NCI-H2171 (cell line): ENCODE measurements around the gene AKAP12.
"Not testable (repeated sequence)": the region's sequence is repeated elsewhere in the genome, so short reads cannot be mapped to it uniquely, and the experiment has no call there.

Experiments used
- DNase-seq: peaks from one replicate; lab custom pipeline; 2025; lab: John Stamatoyannopoulos, UW

The AKAP12 gene

DNA sequence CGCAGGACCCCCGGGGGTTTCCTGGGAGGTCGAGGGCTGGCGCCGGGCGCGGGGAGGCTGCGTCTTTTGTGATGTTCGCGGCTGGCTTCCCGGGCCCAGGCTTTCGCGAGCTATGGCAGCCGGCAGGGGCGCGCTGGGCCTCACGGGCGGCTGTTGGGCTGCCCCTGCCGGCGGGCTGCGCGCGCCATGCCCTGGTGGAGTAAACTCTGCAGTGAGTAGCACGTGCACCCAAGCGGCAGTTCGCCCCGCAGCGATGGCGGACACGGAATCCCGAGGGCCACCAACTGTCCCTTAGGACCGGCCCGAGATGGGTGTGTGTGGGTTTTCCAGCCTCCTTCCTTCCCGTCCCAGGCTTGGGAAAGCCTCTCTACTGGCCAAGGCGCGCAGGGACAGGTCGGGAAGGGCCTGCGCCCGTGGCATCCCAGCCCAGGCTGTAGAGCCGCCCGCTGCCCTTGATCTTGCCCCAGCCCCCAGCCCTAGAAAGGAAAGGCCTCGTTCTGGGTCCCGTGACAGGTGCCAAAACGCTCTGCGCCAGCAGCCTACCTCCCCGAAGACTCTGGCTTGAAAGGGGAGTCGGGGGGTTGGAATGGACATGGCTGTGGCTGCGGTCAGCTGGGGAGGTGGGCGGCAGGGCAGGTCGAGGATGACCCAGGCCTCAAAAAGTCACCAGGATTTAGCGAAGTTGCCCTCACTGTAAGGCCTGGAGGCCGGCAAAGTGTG, 101.9 kb downstream of the AKAP12 start:
- DNase-seq = no peak

DNA sequence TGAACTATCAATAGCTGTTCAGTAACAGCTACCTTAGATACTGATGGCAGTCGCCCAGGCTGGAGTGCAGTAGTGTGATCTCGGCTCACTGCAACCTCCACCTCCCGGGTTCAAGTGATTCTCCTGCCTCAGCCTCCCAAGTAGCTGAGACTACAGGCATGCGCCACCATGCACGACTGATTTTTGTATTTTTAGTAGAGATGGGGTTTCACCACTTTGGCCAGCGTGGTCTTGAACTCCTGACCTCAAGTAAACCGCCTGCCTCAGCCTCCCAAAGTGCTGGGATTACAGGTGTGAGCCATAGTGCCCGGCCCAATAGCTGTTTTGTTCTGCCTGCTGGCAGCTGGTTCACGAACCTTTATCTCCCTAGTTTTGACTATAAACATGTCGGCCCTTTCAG, 103.0 kb downstream of the AKAP12 start:
- DNase-seq = not testable (repeated sequence)

DNA sequence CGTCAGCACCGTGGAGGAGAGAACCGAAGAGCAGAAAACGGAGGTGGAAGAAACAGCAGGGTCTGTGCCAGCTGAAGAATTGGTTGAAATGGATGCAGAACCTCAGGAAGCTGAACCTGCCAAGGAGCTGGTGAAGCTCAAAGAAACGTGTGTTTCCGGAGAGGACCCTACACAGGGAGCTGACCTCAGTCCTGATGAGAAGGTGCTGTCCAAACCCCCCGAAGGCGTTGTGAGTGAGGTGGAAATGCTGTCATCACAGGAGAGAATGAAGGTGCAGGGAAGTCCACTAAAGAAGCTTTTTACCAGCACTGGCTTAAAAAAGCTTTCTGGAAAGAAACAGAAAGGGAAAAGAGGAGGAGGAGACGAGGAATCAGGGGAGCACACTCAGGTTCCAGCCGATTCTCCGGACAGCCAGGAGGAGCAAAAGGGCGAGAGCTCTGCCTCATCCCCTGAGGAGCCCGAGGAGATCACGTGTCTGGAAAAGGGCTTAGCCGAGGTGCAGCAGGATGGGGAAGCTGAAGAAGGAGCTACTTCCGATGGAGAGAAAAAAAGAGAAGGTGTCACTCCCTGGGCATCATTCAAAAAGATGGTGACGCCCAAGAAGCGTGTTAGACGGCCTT, 110.0 kb downstream of the AKAP12 start:
- no peak for DNase-seq

DNA sequence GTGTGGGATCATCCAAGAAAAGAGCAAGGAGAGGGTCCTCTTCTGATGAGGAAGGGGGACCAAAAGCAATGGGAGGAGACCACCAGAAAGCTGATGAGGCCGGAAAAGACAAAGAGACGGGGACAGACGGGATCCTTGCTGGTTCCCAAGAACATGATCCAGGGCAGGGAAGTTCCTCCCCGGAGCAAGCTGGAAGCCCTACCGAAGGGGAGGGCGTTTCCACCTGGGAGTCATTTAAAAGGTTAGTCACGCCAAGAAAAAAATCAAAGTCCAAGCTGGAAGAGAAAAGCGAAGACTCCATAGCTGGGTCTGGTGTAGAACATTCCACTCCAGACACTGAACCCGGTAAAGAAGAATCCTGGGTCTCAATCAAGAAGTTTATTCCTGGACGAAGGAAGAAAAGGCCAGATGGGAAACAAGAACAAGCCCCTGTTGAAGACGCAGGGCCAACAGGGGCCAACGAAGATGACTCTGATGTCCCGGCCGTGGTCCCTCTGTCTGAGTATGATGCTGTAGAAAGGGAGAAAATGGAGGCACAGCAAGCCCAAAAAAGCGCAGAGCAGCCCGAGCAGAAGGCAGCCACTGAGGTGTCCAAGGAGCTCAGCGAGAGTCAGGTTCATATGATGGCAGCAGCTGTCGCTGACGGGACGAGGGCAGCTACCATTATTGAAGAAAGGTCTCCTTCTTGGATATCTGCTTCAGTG, 110.8 kb downstream of the AKAP12 start:
- DNase-seq = no peak

DNA sequence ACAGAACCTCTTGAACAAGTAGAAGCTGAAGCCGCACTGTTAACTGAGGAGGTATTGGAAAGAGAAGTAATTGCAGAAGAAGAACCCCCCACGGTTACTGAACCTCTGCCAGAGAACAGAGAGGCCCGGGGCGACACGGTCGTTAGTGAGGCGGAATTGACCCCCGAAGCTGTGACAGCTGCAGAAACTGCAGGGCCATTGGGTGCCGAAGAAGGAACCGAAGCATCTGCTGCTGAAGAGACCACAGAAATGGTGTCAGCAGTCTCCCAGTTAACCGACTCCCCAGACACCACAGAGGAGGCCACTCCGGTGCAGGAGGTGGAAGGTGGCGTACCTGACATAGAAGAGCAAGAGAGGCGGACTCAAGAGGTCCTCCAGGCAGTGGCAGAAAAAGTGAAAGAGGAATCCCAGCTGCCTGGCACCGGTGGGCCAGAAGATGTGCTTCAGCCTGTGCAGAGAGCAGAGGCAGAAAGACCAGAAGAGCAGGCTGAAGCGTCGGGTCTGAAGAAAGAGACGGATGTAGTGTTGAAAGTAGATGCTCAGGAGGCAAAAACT, 111.5 kb downstream of the AKAP12 start:
- no peak for DNase-seq

DNA sequence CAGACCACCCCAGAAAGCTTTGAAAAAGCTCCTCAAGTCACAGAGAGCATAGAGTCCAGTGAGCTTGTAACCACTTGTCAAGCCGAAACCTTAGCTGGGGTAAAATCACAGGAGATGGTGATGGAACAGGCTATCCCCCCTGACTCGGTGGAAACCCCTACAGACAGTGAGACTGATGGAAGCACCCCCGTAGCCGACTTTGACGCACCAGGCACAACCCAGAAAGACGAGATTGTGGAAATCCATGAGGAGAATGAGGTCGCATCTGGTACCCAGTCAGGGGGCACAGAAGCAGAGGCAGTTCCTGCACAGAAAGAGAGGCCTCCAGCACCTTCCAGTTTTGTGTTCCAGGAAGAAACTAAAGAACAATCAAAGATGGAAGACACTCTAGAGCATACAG, 112.0 kb downstream of the AKAP12 start:
- no peak for DNase-seq

DNA sequence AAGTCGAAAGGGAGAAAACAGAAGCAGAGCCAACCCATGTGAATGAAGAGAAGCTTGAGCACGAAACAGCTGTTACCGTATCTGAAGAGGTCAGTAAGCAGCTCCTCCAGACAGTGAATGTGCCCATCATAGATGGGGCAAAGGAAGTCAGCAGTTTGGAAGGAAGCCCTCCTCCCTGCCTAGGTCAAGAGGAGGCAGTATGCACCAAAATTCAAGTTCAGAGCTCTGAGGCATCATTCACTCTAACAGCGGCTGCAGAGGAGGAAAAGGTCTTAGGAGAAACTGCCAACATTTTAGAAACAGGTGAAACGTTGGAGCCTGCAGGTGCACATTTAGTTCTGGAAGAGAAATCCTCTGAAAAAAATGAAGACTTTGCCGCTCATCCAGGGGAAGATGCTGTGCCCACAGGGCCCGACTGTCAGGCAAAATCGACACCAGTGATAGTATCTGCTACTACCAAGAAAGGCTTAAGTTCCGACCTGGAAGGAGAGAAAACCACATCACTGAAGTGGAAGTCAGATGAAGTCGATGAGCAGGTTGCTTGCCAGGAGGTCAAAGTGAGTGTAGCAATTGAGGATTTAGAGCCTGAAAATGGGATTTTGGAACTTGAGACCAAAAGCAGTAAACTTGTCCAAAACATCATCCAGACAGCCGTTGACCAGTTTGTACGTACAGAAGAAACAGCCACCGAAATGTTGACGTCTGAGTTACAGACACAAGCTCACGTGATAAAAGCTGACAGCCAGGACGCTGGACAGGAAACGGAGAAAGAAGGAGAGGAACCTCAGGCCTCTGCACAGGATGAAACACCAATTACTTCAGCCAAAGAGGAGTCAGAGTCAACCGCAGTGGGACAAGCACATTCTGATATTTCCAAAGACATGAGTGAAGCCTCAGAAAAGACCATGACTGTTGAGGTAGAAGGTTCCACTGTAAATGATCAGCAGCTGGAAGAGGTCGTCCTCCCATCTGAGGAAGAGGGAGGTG, 112.9 kb downstream of the AKAP12 start:
- DNase-seq = no peak

DNA sequence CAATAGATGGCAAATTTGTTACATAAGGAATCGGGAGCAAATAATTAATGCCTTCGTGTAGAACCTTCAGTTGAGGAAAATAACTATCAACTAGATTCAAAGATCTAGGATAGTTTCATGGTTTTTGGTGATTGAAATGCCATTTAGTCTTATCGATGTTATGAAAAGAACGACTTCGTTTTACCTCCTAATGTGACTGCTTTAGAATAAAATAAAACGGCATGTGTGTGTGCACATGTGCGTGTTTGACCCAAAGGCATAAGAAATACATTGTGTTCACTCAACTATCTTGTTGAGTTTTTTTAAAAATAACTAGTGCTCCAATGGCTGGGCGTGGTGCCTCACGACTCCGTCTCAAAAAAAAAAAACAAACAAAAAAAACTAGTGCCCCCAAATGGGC, 114.0 kb downstream of the AKAP12 start:
- no peak for DNase-seq

DNA sequence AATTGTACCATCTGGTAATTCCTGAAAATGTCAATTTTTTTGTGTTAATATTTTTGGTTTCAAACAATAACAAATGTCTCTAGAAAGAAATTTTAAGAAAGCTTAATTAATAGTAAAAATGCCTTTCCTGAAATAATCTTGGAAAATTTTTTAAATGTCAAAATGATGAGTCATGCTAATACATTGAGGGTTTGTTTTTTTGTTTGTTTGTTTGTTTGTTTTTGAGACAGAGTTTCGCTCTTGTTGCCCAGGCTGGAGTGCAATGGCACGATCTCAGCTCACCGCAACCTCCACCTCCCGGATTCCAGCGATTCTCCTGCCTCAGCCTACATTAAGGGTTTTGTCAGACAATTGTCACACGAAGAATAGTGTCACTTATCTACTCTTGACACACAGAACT, 117.2 kb downstream of the AKAP12 start:
- not testable (repeated sequence) for DNase-seq

DNA sequence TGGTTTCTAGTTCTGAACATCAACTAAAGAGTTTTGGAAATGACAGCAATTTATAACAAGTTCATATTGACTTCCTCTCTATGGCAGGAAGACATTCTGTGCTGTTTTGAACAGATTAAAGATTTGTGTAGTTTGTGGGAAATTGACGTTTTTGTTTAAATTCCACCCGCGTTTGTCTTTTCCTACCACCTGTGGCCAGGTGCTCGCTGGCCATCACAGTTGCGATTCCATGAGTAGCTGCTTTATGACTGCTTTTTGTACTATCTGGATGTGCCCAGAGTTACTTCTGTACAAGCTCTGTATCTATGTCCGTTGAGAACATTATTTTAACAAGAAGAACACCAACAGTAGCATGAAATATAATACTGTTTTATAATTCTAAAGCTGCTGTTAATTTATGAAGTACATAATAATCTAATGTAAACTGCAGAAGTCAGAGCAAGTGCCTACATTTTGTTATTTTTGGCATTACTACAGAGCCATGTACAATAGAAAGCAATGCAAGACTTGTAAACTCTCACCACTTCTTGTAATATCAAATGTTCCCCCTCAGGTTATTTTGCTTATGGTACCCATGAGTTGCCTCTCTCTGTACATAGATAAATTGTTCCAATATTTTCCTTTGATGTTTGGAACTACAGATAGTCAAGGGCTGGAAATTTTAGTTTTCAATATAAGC, 118.1 kb downstream of the AKAP12 start:
- DNase-seq = no peak

DNA sequence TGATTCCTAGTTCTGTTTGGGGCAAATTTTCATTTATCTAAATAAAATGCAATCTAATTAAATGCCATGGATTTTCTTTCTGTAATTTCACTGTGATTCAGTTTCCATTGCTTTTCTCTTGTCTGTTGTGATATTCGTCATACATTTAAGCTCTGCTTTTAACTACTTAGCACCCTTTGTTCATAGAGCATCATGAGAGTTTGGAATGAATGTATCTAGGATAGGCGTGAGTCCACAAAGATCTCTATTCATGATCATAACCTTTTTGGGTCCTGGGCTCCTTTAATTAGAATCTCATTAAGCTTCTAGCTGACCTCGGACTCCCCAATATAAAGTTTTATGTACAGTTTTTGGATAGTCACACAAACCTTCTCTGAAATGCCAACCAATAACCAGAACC, 118.7 kb downstream of the AKAP12 start:
- DNase-seq = no peak

DNA sequence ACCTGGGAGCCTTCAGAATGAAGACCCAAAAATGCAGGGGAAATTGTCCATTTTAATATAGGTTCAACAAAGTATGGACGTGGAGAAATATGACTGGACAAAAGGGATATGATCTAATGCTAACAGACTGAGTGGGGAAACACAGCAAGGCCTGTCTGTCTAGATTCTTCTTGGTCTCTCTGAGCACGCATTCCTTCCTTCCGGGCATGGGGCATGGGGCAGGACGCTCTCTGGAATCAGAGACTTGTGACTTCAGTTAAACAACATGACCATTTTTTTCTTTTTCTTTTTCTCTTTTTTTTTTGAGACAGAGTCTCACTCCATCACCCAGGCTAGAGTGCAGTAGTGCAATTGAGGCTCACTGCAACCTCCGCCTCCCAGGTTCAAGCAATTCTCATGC, 119.7 kb downstream of the AKAP12 start:
- no peak for DNase-seq

DNA sequence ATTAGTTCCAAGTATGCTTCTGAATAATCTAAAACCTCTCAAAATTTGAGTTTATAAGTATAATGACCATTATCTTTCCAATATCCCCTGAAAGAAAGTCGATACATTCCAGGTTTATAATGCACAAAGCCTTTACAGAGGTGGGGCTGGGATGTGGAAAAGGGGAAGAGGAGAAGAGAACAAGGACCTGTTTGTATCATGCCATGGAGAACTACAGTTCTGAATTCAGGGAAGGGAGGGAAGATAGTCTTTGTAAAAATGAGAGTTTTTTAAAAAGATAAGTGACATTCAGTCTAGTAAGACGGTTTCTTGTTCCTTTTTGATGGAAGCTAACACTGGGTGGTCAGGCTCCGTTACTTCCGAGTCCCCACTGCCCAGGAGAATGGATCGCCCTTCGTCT, 125.5 kb downstream of the AKAP12 start:
- no peak for DNase-seq

DNA sequence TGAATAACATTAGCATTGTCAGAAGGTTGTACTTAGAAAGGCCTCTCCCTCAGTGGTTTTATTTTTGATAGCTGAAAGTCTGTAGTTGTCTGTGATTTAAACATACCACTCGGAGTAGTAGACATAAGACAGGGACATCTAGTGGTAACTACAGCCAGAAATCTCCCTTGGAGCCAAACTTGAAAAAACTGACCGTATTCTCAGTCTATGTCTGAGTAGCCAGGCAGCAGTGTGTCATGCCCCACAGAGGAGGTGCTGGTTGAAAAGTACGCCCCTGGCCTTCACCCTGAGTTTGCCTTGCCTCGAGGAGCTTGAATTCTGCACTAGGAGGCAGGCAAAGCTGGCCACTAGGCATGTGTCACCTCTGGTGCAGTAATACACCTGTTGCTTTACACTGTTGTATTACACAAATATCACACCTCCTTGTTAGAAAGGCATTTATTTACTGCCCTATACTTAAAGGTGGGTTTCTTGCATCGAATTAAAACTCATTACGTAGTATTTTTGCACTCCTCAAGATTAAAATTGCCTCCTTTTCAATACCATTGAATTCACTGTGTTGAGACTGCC, 130.8 kb downstream of the AKAP12 start:
- DNase-seq = no peak

DNA sequence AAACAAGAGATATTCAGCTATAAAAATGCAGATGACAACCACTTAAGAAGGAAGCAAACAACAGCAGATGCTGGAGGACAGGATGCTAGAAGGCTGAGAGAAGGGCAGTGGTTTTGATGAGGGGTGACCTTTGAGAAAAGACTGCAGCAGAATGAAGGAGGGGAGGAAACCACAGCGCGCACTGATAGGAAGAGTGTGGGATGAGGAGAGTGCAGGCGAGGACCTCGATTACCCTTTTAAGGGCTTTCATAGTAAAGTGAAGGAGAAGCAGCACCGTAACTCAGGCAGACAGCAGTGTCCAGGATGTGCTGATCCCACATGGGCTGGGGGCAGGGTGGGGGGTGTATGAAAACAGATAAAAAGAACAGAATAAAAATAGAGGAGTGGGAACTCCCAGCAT, 132.4 kb downstream of the AKAP12 start:
- no peak for DNase-seq

DNA sequence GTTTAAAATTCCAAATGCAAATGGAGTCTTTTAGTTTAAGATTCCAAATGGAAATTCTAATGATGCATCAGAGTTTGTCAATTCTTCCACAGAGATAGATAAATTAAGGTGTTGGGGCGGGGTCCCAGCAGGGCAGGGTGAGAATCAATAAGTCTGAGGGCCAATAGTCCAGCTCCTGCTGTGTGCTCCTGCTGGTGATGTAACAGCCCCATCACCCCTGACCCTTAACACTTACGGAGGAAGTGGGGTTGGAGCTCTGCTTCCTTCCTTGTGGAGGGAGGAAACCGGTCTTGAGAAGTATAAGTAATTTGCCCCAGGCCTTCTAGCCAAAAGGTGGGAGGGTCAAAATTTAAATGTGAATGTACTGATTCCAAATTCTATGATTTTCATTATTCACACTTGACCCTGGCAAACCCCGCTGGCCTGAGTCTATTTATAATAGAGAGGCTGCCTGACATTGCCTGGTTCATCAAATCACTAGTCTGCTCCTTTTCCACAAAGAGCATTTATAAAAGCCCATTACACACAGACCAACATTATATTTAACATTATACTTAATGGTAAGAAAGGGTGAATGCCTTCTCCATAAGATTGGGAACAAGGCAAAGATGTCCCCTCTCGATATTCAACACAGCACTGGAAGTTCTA, 134.4 kb downstream of the AKAP12 start:
- DNase-seq = no peak

DNA sequence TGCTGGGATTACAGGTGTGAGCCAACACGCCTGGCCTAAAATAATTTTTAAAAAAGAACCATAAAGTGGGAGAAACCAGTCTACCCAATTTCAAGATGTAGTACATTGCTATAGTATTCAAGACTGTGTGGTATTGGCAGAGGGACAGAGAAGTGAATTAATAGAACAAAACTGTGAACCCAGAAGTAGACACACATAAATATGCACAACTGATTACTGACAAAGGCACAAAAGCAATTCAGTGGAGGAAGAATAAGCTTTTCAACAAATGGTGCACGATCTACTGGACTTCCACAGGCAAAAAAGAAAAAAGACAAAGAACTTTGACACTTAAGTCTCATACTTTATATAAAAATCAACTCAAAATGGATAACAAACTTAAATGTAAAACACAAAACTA, 136.1 kb downstream of the AKAP12 start:
- no peak for DNase-seq

DNA sequence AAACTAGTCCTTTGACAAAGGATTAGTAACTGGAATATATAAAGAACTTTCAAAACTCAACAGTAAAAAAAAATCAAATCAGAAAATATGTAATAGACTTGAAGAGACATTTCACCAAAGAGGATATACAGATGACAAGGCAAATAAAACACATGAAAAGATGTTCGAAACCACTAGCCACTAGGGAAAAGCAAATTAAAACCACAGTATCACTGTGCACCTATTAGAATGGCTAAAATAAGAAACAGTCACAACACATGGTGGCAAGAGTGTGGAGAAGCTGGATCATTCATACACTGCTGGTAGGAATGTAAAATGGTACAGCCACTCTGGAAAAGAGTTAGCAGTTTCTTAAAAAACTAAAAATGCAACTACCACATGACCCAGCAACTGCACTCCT, 136.7 kb downstream of the AKAP12 start:
- DNase-seq = no peak

DNA sequence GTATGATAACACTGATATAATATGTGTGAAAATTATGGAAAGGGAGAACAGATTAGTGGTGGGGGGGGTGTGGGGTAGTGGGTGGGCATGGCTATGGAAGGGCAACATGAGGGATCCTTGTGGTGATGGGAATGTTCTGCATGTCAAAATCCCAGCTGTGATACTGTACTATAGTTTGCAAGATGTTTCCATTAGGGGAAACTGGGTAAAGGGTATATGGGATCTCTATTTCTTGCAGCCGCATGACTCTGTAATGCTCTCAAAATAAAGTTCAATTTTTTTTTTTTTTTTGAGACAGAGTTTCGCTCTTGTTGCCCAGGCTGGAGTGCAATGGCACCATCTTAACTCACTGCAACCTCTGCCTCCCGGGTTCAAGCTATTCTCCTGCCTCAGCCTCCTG, 137.3 kb downstream of the AKAP12 start:
- DNase-seq = no peak
